GM23338 (cell line): ENCODE results near the gene MICAL2. TPM values are rescaled to one million over a fixed set of nuclear protein-coding genes. Genes with fewer than 3 reads are reported as not detected.

Experiments
- ATAC-seq: fragments of 200-7000 bp; cut with Tn5 transposase; 3 replicates; pipeline ENCODE4 v1.9.1; 2020
- DNase-seq: peaks from one replicate; pipeline ENCODE4 v3.0.0-alpha.2; 2015; ENCODE audit warnings: low spot score
- H2AFZ ChIP-seq: fragments of 200-600 bp; sonication (generic); 2 replicates; pipeline ENCODE4 v1.8.0; 2016; ENCODE audit warnings: antibody characterized with exemption, mild to moderate bottlenecking, moderate library complexity
- H3F3A ChIP-seq: fragments of 200-600 bp; sonication (generic); replicated peaks from 2 replicates; pipeline ENCODE4 v1.8.0; 2017; ENCODE audit warnings: antibody characterized with exemption, mixed run types, low read depth
- H3K27ac ChIP-seq: fragments of 200-600 bp; sonication (generic); 2 replicates; pipeline ENCODE4 v1.6.1; 2016; ENCODE audit warnings: low read depth
- H3K27me3 ChIP-seq: fragments of 200-600 bp; sonication (generic); 2 replicates; pipeline ENCODE4 v1.8.0; 2016; ENCODE audit warnings: mild to moderate bottlenecking, mixed run types, moderate library complexity; ENCODE audit not compliant: insufficient read depth
- H3K36me3 ChIP-seq: fragments of 200-600 bp; sonication (generic); 2 replicates; pipeline ENCODE4 v1.8.0; 2016; ENCODE audit warnings: mild to moderate bottlenecking; ENCODE audit not compliant: insufficient read depth
- H3K4me1 ChIP-seq: fragments of 200-600 bp; sonication (generic); 2 replicates; pipeline ENCODE4 v1.8.0; 2016; ENCODE audit warnings: mild to moderate bottlenecking, moderate library complexity; ENCODE audit not compliant: insufficient read depth
- H3K4me2 ChIP-seq: fragments of 200-600 bp; sonication (generic); 2 replicates; pipeline ENCODE4 v1.7.1; 2017; ENCODE audit warnings: mixed run types
- H3K4me3 ChIP-seq: fragments of 200-600 bp; sonication (generic); 2 replicates; pipeline ENCODE4 v1.6.1; 2016; ENCODE audit warnings: mixed run types
- H3K79me2 ChIP-seq: fragments of 200-600 bp; sonication (generic); replicated peaks from 2 replicates; pipeline ENCODE4 v1.8.0; 2017; ENCODE audit warnings: mild to moderate bottlenecking; ENCODE audit not compliant: insufficient read depth
- H3K9me2 ChIP-seq: fragments of 200-600 bp; sonication (generic); 2 replicates; pipeline ENCODE4 v1.8.0; 2017; ENCODE audit not compliant: insufficient read depth
- H4K20me1 ChIP-seq: fragments of 200-600 bp; sonication (generic); replicated peaks from 2 replicates; pipeline ENCODE4 v1.8.0; 2017; ENCODE audit warnings: mild to moderate bottlenecking; ENCODE audit not compliant: insufficient read depth
- H3K27ac Mint-ChIP-seq: 2 replicates; pipeline ENCODE4 v1.8.0; 2020; ENCODE audit warnings: inconsistent platforms, mild to moderate bottlenecking, moderate library complexity, mixed read lengths
- H3K27me3 Mint-ChIP-seq: 3 replicates; pipeline ENCODE4 v1.8.0; 2022; ENCODE audit warnings: low read depth, mild to moderate bottlenecking, moderate library complexity, mixed read lengths, inconsistent platforms; ENCODE audit not compliant: insufficient read depth, poor library complexity
- H3K36me3 Mint-ChIP-seq: 3 replicates; pipeline ENCODE4 v1.8.0; 2021; ENCODE audit warnings: low read depth, mild to moderate bottlenecking, inconsistent platforms, moderate library complexity, mixed read lengths
- H3K4me1 Mint-ChIP-seq: 3 replicates; pipeline ENCODE4 v1.8.0; 2020; ENCODE audit warnings: mild to moderate bottlenecking, inconsistent platforms, mixed read lengths
- H3K4me3 Mint-ChIP-seq: 3 replicates; pipeline ENCODE4 v1.8.0; 2021; ENCODE audit warnings: moderate library complexity, mild to moderate bottlenecking, inconsistent platforms, mixed read lengths
- H3K9me3 Mint-ChIP-seq: 3 replicates; pipeline ENCODE4 v1.8.0; 2020; ENCODE audit warnings: moderate library complexity, mild to moderate bottlenecking, inconsistent platforms, mixed read lengths
- CREB1 ChIP-seq: fragments of 250-450 bp; sonication (Bioruptor Pico); IDR thresholded peaks from 2 replicates; pipeline ENCODE4 v1.5.0; 2020; ENCODE audit warnings: low read depth, mild to moderate bottlenecking, moderate library complexity
- ETS1 ChIP-seq: IDR thresholded peaks from 2 replicates; pipeline ENCODE4 v1.6.1; 2016; ENCODE audit warnings: antibody characterized with exemption
- EZH2 ChIP-seq: fragments of 200-600 bp; sonication (generic); IDR thresholded peaks from one replicate; pipeline ENCODE4 v1.8.0; 2017; ENCODE audit warnings: antibody characterized with exemption, mild to moderate bottlenecking, low read depth; ENCODE audit not compliant: unreplicated experiment
- EZH2phosphoT487 ChIP-seq: fragments of 200-600 bp; sonication (generic); IDR thresholded peaks from one replicate; pipeline ENCODE4 v1.8.1; 2018; ENCODE audit warnings: antibody characterized with exemption; ENCODE audit not compliant: unreplicated experiment
- JUNB ChIP-seq: IDR thresholded peaks from one replicate; pipeline ENCODE4 v1.6.1; 2016; ENCODE audit warnings: antibody characterized with exemption; ENCODE audit not compliant: unreplicated experiment
- NANOG ChIP-seq: IDR thresholded peaks from 2 replicates; pipeline ENCODE4 v1.6.1; 2016; ENCODE audit warnings: antibody characterized with exemption, borderline replicate concordance
- POLR2AphosphoS5 ChIP-seq: IDR thresholded peaks from 2 replicates; pipeline ENCODE4 v1.6.1; 2016; ENCODE audit warnings: antibody characterized with exemption, low read depth
- REST ChIP-seq: IDR thresholded peaks from one replicate; pipeline ENCODE4 v1.6.1; 2018; ENCODE audit warnings: antibody characterized with exemption; ENCODE audit not compliant: unreplicated experiment
- STAT1 ChIP-seq: IDR thresholded peaks from one replicate; pipeline ENCODE4 v1.6.1; 2016; ENCODE audit warnings: antibody characterized with exemption; ENCODE audit not compliant: unreplicated experiment
- ZNF114 ChIP-seq: fragments of 250-450 bp; sonication (Bioruptor Pico); IDR thresholded peaks from 2 replicates; pipeline ENCODE4 v1.5.0; 2020; ENCODE audit warnings: mild to moderate bottlenecking, moderate library complexity
- polyA plus RNA-seq: library from polyadenylated mRNA; unstranded; fragments of >200 nt; fragmentation: Nextera tagmentation; extraction: Ambion mirVana; gene quantifications from 2 replicates; pipeline ENCODE4 v1.2.1, GENCODE V29; 2016
- total RNA-seq: library from RNA; depleted of rRNA; stranded (reverse); fragments of >200 nt; shearing (Covaris generic); gene quantifications from 2 replicates; pipeline ENCODE4 v1.2.3, GENCODE V29; 2014
- TF ChIP-seq, protein P1 (sequence below): fragments of 250-450 bp; sonication (Bioruptor Pico); IDR thresholded peaks from 2 replicates; pipeline ENCODE4 v1.5.0; 2020; ENCODE audit warnings: mild to moderate bottlenecking, moderate library complexity
- TF ChIP-seq, protein P2 (sequence below), 2 experiments: fragments of 200-600 bp in 1 of 2; sonication (generic) in 1 of 2; conservative IDR thresholded peaks; 2 replicates each; pipeline versions ENCODE4 v1.5.1 to v1.6.1; 2016 to 2017; ENCODE audit warnings: antibody characterized with exemption in 2 of 2, low read depth in 2 of 2, mild to moderate bottlenecking in 2 of 2, moderate library complexity in 1 of 2

The MICAL2 gene
- total and polyA plus RNA-seq, 2 experiments from 2014 or later = 0.66 to 1.4 TPM

- no peak for ATAC-seq
- Mint-ChIP-seq H3K27ac (no peak overlapping the region), H3K4me1 (peaks cover 24% of the 10 kb centered on the region)
These were observed 132.6 kb downstream of the MICAL2 start for GRCh38 chr11:12242966-12243365.

More at GRCh38 chr11:12242966-12243365, 132.6 kb downstream of the MICAL2 start:
- Histone ChIP-seq H4K20me1 (no peaks in the 10 kb centered on the region), H3K27ac (no peak overlapping the region), H3F3A (no peaks in the 10 kb centered on the region), H2AFZ (0 out of 2 replicates have a peak overlapping the region, but pooled peaks have one; percentile 32), H3K79me2 (no peaks in the 10 kb centered on the region), H3K27me3 (no peaks in the 10 kb centered on the region), H3K4me2 (no peak overlapping the region), H3K36me3 (no peaks in the 10 kb centered on the region), H3K4me3 (no peak overlapping the region), H3K9me2 (no peaks in the 10 kb centered on the region), H3K4me1 (no peaks in the 10 kb centered on the region; the same call in 1 of the 2 replicates)
- no peak overlapping the region for H3K4me3 Mint-ChIP-seq
- H3K27me3 Mint-ChIP-seq = peaks cover 6% of the 10 kb centered on the region
- no peaks in the 10 kb centered on the region for H3K36me3 Mint-ChIP-seq
- no peaks in the 10 kb centered on the region for H3K9me3 Mint-ChIP-seq
- DNase-seq = no peak
- TF ChIP-seq ZNF114 (CRISPR knock-in tag) (no peak), EZH2 (no peak), EZH2phosphoT487 (no peak), NANOG (no peak), STAT1 (no peak), JUNB (no peak), ETS1 (no peak), CREB1 (no peak), POLR2AphosphoS5 (no peak), REST (no peak)
- TF ChIP-seq, protein P1, sequence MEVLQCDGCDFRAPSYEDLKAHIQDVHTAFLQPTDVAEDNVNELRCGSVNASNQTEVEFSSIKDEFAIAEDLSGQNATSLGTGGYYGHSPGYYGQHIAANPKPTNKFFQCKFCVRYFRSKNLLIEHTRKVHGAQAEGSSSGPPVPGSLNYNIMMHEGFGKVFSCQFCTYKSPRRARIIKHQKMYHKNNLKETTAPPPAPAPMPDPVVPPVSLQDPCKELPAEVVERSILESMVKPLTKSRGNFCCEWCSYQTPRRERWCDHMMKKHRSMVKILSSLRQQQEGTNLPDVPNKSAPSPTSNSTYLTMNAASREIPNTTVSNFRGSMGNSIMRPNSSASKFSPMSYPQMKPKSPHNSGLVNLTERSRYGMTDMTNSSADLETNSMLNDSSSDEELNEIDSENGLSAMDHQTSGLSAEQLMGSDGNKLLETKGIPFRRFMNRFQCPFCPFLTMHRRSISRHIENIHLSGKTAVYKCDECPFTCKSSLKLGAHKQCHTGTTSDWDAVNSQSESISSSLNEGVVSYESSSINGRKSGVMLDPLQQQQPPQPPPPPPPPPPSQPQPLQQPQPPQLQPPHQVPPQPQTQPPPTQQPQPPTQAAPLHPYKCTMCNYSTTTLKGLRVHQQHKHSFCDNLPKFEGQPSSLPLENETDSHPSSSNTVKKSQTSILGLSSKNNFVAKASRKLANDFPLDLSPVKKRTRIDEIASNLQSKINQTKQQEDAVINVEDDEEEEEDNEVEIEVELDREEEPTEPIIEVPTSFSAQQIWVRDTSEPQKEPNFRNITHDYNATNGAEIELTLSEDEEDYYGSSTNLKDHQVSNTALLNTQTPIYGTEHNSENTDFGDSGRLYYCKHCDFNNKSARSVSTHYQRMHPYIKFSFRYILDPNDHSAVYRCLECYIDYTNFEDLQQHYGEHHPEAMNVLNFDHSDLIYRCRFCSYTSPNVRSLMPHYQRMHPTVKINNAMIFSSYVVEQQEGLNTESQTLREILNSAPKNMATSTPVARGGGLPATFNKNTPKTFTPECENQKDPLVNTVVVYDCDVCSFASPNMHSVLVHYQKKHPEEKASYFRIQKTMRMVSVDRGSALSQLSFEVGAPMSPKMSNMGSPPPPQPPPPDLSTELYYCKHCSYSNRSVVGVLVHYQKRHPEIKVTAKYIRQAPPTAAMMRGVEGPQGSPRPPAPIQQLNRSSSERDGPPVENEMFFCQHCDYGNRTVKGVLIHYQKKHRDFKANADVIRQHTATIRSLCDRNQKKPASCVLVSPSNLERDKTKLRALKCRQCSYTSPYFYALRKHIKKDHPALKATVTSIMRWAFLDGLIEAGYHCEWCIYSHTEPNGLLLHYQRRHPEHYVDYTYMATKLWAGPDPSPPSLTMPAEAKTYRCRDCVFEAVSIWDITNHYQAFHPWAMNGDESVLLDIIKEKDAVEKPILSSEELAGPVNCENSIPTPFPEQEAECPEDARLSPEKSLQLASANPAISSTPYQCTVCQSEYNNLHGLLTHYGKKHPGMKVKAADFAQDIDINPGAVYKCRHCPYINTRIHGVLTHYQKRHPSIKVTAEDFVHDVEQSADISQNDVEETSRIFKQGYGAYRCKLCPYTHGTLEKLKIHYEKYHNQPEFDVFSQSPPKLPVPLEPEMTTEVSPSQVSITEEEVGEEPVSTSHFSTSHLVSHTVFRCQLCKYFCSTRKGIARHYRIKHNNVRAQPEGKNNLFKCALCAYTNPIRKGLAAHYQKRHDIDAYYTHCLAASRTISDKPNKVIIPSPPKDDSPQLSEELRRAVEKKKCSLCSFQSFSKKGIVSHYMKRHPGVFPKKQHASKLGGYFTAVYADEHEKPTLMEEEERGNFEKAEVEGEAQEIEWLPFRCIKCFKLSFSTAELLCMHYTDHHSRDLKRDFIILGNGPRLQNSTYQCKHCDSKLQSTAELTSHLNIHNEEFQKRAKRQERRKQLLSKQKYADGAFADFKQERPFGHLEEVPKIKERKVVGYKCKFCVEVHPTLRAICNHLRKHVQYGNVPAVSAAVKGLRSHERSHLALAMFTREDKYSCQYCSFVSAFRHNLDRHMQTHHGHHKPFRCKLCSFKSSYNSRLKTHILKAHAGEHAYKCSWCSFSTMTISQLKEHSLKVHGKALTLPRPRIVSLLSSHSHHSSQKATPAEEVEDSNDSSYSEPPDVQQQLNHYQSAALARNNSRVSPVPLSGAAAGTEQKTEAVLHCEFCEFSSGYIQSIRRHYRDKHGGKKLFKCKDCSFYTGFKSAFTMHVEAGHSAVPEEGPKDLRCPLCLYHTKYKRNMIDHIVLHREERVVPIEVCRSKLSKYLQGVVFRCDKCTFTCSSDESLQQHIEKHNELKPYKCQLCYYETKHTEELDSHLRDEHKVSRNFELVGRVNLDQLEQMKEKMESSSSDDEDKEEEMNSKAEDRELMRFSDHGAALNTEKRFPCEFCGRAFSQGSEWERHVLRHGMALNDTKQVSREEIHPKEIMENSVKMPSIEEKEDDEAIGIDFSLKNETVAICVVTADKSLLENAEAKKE = no peak
- TF ChIP-seq, protein P2, sequence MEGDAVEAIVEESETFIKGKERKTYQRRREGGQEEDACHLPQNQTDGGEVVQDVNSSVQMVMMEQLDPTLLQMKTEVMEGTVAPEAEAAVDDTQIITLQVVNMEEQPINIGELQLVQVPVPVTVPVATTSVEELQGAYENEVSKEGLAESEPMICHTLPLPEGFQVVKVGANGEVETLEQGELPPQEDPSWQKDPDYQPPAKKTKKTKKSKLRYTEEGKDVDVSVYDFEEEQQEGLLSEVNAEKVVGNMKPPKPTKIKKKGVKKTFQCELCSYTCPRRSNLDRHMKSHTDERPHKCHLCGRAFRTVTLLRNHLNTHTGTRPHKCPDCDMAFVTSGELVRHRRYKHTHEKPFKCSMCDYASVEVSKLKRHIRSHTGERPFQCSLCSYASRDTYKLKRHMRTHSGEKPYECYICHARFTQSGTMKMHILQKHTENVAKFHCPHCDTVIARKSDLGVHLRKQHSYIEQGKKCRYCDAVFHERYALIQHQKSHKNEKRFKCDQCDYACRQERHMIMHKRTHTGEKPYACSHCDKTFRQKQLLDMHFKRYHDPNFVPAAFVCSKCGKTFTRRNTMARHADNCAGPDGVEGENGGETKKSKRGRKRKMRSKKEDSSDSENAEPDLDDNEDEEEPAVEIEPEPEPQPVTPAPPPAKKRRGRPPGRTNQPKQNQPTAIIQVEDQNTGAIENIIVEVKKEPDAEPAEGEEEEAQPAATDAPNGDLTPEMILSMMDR (conservative IDR thresholded peaks at IDR 0.05; ENCODE audit: low read depth in 2 of 2) = no peak
